GM19455 (cell line): Measurements from ENCODE around the gene BSPRY.
"Not testable (repeated sequence)": the region's sequence is repeated elsewhere in the genome, so short reads cannot be mapped to it uniquely, and the experiment has no call there.

ENCODE experiments used
- ATAC-seq: cut with Tn5 transposase; IDR thresholded peaks from one replicate; pipeline ENCODE4 v1.9.1; 2021; ENCODE audit not compliant: unreplicated experiment

BSPRY gene

DNA sequence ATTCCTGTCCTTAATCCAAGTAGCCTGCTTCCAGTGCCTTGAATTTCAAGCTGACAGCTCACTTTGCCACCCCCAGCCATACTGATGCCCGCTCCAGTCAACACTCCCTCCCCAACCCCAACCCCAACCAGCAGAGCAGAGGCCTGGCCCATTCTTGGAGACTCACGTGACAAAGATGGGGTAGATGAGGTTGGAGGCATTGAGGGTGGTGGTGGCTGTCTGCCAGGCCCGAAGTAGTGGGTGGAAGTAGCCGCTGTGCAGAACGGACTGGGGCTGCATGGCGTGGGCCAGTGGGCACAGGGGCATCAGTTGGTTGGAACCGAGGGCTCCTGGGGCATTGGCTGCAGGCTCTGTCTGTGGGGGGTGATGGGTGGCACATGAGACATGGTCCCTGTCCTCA is 43.9 kb downstream of the BSPRY start:
- no peak for ATAC-seq

DNA sequence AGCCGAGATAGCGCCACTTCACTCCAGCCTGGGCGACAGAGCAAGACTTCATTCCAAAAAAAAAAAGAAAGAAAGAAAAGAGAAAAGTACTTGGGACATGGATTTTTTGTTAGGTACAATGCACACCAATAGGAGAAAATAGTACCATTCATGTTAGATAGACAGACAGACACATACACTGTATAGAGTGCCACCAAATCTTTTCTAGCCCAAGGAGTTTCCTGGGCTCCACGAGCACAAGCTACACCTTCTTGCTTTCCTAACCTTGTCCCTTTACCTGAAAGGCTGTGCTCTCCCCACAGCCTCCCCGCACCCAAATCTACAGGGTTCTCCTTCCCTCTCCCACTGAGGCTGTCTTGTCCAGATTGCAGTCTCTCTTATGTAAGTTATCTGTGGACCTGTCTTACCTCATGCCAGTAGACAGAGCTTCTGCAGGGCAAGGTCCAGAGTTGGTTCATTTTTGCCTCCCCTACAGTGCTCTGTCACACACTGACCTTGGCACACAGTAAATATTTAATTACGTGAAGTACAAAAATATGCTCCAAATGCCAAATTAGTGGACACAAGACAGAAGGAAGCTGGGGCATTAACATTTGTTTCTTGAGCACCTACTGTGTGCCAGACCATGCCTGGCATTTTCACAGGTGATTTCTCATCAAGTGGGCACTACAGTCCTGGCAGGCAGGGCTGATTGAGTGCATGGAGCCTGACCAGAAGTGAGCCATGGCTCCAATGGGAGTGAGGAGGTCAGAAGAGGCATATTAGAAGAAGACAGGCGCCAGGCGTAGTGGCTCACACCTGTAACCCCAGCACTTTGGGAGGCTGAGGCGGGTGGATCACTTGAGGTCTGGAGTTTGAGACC is 45.9 kb downstream of the BSPRY start:
- no peak for ATAC-seq

DNA sequence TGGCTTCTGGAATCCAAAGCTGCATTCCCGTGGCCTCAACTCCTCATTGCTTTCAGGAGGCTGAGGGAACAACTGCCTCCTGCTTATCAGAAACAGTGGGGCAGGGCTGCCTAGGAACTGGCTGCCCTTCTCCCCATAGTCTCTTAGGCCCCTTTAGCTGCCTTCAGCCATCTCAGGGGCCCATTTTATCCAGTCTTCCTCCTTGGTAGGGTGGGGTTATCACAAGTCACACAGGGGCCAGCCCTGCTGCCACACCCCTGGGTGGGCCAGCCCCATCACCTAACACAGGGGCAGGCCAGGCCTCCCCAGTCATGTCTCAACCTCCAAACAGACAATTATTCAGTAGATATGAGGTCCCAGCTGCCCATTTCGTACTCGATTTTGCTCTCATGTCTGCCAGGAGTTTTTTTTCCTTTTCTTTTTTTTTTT is 47.9 kb downstream of the BSPRY start:
- no peak for ATAC-seq

DNA sequence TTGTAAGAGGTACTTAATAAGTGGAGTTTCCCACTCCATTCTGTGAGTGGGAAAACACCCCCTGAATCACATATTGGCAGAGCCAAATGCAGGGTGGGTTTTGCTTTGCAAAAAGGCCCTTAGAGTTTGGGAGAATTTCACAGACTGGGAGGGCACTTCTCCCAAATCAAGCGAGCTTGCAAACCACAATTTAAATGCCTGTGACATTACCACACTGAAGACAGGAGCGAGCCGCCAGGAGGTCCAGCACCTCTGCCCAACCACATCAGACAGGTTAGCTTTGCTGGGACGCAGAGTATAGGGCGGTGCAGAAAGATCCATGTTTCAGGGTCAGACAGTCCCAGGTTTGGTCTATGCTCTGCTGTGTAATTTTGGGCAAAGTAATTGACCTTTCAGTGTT is 49.5 kb downstream of the BSPRY start:
- no peak for ATAC-seq

DNA sequence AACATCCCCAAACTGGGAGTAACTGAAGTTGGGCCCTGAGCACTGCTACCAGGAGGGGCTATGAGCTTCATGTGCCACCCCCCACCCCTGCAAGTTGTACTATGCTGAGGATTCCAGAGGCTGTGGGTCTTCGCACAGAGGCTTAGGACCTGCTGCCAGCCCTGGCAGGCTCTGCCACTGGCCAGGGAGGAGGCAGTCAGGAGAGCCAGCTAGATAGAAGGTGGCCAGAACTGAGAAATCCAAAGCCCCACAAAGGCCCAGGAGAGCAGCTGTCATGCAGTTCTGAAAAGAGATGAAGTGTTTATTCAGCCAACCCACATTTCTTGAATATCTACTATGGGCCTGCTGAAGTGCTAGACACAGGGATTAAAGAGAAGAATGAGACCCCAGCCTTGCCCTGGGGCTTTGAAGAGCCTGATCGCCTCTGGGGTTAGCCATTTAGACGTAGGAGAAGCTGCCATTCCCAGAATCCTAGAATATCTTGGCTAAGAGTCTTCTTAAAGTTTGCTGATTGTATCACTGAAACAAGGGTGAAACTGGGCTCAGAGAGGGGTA is 50.4 kb downstream of the BSPRY start:
- no peak for ATAC-seq

DNA sequence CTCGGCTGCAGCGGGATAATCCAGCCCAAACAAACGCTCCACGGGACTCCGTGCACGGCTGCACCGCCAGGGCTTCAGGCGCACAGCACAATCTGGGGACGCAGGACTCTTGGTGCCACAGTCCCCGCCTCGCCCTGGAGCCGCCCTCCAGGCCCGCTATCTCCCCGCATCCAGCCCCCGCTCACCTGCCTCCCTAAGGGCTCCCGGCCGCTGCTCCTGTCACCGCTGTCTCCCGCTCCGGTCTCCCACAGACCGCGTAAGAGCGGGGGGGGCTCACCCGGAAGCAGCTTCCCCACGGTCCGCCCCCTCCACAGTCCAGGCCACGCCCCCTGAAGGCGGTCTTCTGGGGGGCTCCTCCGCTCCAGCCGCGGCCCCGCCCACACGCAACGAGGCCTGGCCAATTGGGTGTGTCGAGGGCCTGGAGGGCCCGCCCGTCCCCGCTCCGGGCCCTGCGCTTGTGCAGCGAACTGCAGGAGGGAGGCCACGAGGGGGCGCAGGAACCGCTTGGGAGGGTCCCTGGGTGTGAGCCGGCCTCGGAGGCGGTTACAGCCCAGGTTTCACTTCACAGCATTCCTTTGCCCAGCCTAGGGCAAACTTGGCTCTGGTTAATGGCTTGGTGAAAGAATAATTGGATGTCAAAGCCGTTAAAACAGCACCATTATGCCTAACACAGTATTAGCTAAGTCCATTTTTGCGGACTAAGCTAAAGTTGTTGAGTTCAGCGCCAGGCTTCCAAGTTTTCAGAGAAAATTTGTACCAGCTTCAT is 51.9 kb downstream of the BSPRY start, which contains the start of gene ALAD:
ALAD (minus strand) TSS at position 258 of the 766 bp plus-strand sequence. CDS start 7,725 bp downstream, outside the sequence.
- ATAC-seq = peak; percentile 97

DNA sequence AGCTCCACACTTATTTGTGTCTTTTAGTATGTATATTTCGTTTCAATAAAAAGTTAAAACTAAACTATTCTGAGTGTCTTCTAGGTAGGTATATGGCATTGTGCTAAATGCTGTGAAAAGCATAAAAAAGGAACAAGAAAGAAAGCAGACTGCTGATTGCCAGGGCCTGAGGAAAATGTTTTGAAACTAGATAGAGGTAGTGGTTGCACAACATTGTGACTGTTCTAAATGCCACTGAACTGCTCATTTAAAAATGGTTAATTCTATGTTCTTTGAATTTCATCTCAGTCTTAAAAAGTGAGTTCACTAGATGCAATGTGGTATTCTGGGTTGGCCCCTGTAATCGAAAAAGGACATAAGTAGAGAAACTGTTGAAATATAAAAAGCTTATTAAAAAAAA is 54.3 kb downstream of the BSPRY start:
- ATAC-seq = no peak

DNA sequence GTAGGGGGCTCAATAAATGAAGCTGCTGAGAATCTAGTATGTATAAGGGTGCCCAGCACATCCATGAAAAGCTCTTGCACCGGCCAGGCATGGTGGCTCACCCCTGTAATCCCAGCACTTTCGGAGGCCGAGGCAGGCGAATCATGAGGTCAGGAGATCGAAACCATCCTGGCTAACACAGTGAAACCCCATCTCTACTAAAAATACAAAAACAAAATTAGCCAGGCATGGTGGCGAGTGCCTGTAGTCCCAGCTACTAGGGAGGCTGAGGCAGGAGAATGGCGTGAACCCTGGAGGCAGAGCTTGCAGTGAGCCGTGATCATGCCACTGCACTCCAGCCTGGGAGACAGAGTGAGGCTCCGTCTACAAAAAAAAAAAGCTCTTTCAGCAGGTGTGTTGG is 57.0 kb downstream of the BSPRY start:
- not testable (repeated sequence) for ATAC-seq

DNA sequence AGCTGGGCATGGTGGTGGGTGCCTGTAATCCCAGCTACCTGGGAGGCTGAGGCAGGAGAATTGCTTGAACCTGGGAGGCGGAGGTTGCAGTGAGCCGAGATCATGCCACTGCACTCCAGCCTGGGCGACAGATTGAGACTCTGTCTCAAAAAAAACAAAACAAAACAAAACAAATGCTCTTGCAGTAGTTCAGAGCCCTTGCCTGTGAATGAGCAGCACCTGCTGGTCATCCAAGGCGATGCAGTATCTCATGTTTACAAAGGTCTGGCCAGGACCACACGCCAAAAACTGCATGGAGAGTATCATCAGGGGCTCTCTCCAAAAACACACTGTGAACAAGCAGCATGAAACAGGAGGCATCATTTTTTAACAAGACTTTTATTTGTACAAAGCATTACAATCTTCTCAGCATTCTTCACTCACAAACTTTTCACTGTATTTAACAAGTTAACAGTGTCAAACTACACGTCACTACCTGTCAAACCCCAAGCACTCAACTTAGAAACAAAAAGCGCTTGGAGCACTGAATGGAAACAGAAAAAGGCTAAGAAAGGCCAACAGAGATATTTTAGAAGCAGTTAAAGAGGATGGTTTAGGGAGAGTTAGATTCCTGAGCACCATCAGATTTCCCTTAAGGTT is 57.7 kb downstream of the BSPRY start:
- ATAC-seq = peak; percentile 32

DNA sequence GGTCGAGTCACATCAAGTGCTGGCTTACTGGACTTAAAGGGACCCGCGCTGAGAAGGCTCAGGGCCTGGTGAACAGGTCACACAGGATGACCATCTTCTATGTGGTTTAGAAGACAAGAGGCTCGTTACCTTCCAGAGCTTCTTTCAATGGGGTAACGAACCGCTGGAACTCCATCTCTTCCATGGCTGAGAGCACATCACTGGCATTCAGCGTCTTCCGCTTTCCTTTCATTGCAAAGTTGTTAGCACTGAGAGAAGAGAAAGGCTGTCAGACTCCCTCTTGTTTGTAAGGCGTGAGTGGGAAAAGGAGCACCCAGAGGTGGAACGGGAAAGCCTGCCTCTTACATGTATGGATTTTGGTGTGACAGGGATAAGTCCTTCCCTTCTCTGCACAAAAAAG is 60.1 kb downstream of the BSPRY start:
- no peak for ATAC-seq

DNA sequence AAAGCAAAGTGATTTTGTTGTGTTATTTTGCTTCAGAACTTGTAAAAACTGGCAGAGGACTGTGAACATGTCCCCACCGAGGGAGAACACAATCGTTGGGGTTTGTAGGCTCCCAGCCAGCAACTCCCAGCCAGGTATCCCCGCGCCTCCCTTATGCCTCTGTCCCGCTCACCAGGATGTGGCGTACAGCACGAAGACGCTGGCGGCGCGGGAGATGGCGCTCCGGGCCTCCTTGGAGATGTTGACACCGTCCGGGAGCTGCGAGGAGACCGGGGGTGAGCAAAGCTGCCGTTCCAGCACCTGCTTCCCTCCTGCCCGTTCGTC is 60.5 kb downstream of the BSPRY start:
- peak; percentile 12 for ATAC-seq

DNA sequence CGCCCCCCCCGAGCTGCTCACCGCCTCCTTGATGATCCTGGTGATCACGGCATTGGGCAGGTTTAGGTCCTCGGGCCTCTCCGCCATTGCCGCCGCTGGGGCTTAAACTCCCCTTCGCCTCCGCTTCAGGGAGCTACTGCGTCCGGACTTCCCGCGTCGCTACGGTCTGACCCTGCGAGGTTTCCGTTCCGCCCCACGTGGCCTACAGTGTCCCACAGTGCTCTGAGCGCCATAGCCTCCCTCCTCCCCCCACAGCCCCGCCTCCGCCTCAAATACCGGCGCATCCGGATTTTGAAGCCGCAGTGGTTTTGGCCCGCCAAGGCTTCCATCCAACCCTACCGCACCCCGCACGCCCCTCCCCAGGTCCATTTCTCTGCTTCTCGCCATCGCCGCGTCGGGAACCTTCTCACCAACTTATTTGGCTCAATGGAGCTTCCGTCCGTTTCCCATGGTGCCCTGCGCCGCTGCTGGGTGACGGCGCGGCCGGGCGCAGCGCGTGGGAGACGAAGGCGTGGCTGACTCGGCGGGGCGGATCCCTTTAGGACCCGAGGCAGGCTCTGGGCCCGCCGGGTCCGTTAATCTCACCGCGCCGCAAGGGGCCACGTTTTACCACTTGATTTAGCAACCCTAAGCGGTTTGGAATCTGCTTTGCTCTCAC is 61.0 kb downstream of the BSPRY start, which contains the start of the genes C9orf43 and POLE3:
C9orf43 (plus strand) TSS at position 541 of the 658 bp plus-strand sequence. CDS start 2,747 bp downstream, outside the sequence.
POLE3 (minus strand) TSS at position 469 of the 658 bp plus-strand sequence; CDS start at position 87, 382 bp downstream.
- peak; percentile 91 for ATAC-seq

DNA sequence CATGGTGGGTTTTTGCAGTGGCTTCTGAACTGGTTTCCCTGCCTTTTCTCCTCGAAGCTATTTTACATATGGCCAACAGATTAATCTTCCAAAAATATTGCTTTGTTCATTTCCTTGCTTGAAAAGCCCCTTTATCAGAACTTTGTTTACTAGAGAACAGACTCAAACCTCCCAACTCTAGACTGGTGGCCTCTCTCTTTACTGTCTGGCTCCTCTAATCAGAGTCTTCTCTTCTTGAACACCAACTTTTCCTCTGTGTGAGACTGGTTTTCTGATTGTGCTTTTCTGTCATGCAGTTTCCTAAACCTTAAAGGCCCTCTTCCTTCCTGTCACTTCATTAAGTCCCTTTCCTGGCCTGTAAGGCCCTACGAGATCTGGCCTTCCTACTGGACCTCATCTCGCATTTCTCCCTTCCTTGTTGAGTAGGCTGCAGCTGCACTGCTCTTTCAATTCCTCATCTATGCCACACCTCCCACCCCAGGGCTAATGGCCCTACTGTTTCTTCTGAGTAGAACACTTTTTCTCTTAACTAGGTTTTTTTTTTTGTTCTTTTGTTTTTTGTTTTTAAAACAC is 66.9 kb downstream of the BSPRY start:
- ATAC-seq = peak; percentile 96

DNA sequence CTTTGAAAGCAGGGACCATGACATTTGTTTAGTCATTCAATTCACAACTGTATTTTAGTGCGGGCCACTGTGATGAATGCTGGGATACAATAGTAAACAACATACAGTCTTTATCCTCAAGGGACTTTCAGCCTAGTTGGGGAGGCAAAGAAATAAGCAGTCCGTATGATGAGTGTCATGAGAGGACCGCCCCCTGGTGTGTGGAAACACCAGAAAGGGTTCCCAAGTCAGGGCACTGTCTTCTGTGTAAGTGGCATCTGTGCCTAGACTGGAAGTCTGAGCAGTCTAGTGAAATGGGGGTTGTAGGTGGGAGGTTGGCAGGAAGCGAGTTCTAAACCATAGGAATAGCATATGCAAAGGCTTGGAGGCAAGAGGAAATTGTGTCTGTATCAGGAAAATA is 68.0 kb downstream of the BSPRY start:
- ATAC-seq = no peak
